MCF 10A (cell line): ENCODE measurements around the gene ARSI. TPM values are rescaled to one million over a fixed set of nuclear protein-coding genes. Genes with fewer than 3 reads are reported as not detected.

ENCODE experiments used
- BruUV-seq: library from RNA; stranded (reverse); fragments of 400-500 nt; replicated peaks from 2 replicates; lab custom pipeline; 2021; lab: Mats Ljungman, UMichigan
- CTCF ChIA-PET: fragments of 300-600 bp; sonication (Branson Sonifier 250); formaldehyde crosslinking; extraction: SDS; loops from one replicate; lab custom pipeline; 2021; ENCODE audit warnings: antibody characterized with exemption, inconsistent platforms; lab: Yijun Ruan, JAX
- POLR2A ChIA-PET: fragments of 300-600, 350-650 bp; sonication (Branson Sonifier 250); formaldehyde crosslinking; extraction: SDS; loops from one replicate; lab custom pipeline; 2020; ENCODE audit warnings: antibody characterized with exemption, inconsistent platforms; lab: Yijun Ruan, JAX
- DNase-seq: peaks from one replicate; pipeline ENCODE4 v3.0.0-alpha.2; 2018; ENCODE audit not compliant: unreplicated experiment
- H3K27ac Mint-ChIP-seq: one replicate; pipeline ENCODE4 v1.8.0; 2022; ENCODE audit warnings: mild to moderate bottlenecking, low read depth, mixed read lengths; ENCODE audit not compliant: unreplicated experiment
- H3K27me3 Mint-ChIP-seq: one replicate; pipeline ENCODE4 v1.8.0; 2022; ENCODE audit warnings: mixed read lengths; ENCODE audit not compliant: insufficient read depth, unreplicated experiment
- H3K36me3 Mint-ChIP-seq: one replicate; pipeline ENCODE4 v1.8.0; 2022; ENCODE audit warnings: mild to moderate bottlenecking, moderate library complexity, mixed read lengths; ENCODE audit not compliant: insufficient read depth, unreplicated experiment
- H3K4me1 Mint-ChIP-seq: one replicate; pipeline ENCODE4 v1.8.0; 2022; ENCODE audit warnings: mixed read lengths; ENCODE audit not compliant: insufficient read depth, unreplicated experiment
- H3K4me3 Mint-ChIP-seq: one replicate; pipeline ENCODE4 v1.8.0; 2022; ENCODE audit warnings: mild to moderate bottlenecking, moderate library complexity, mixed read lengths; ENCODE audit not compliant: unreplicated experiment
- H3K9me3 Mint-ChIP-seq: one replicate; pipeline ENCODE4 v1.8.0; 2022; ENCODE audit warnings: mixed read lengths; ENCODE audit not compliant: unreplicated experiment
- intact Hi-C: fragments of 100-400 bp; cut with micrococcal nuclease; formaldehyde crosslinking; loops from 2 replicates; pipeline ENCODE4 v1.14.1; 2022
- total RNA-seq: library from RNA; stranded (reverse); gene quantifications from 2 replicates; pipeline ENCODE4 v1.2.3, GENCODE V29; 2022
- TF ChIP-seq, protein P1 (sequence below): fragments of 200-600 bp; IDR thresholded peaks from one replicate; pipeline ENCODE4 v1.8.0; 2022; ENCODE audit warnings: antibody characterized with exemption, mild to moderate bottlenecking; ENCODE audit not compliant: unreplicated experiment

The ARSI gene
- total RNA-seq, 1 experiment from 2014 or later, result 0.19 TPM

- POLR2A ChIA-PET, result interaction anchor here (0.8 to 3.4 kb wide), 11 partner anchors 11 to 757 kb away, joined by 3 to 61 read pairs (median 7); partner anchors contain the start of gene ARSI
- Mint-ChIP-seq H3K9me3 (no peaks in the 10 kb centered on the region), H3K4me3 (peak overlapping the region; percentile 0), H3K27ac (peak overlapping the region; percentile 73), H3K36me3 (no peaks in the 10 kb centered on the region), H3K27me3 (no peaks in the 10 kb centered on the region), H3K4me1 (peaks cover 49% of the 10 kb centered on the region)
- intact Hi-C loops, result no loop called here
- no TSS peak for BruUV-seq
- CTCF ChIA-PET, result interaction anchor here (1.0 to 3.4 kb wide), 8 partner anchors 9 to 46 kb away, joined by 3 to 52 read pairs (median 9); no protein-coding TSS in a partner anchor
- DNase-seq, result peak; percentile 77
- TF ChIP-seq, protein P1, sequence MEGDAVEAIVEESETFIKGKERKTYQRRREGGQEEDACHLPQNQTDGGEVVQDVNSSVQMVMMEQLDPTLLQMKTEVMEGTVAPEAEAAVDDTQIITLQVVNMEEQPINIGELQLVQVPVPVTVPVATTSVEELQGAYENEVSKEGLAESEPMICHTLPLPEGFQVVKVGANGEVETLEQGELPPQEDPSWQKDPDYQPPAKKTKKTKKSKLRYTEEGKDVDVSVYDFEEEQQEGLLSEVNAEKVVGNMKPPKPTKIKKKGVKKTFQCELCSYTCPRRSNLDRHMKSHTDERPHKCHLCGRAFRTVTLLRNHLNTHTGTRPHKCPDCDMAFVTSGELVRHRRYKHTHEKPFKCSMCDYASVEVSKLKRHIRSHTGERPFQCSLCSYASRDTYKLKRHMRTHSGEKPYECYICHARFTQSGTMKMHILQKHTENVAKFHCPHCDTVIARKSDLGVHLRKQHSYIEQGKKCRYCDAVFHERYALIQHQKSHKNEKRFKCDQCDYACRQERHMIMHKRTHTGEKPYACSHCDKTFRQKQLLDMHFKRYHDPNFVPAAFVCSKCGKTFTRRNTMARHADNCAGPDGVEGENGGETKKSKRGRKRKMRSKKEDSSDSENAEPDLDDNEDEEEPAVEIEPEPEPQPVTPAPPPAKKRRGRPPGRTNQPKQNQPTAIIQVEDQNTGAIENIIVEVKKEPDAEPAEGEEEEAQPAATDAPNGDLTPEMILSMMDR, result no peak
Measured at GRCh38 chr5:150318613-150319483, 16.1 kb upstream of the ARSI start.

DNA sequence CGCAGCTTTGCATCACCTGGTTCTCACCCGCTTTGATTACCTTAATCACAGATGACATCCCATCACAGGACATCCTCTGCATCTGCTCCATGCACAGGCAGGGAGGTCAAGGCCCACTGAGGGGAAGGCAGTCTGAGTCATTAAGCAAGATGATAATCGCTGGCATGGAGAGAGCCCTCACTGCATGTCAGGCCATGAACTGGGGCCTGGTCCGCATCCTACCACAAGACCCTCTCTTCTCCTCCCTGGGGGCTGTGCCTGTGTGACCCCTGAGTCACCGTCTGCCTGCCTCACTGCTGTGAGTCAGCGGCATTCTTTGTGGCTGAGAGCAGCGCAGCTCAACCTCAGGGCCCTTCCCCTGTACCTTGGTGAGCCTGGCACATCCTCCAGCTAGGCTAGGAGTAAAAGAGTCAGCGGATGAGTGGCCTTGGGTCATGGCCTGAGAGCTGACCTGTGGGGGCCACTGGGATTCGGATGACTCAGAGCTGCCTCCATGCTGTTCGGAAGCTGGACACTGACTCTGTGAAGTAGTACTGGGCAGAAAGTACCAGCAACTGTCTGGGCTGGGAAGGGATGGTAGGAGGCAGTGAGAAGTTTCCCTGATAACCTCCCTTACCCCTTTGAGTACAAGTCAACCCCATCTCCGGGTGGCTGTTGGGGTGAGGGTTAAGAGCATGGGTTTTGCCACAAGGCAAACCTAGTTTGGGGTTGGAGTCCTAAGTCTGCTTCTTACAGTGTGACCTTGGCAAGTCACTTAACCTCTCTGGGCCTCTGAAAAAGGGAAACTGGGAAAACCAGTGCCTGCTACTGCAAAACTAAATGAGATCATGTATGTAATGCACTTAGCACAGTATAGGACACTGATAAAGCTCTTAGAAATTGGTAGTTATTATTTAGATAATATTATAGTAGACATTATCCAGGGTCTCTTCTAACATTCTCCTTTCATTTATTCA is 14.6 kb upstream of the ARSI start:
- TF ChIP-seq, protein P1, result no peak
- ChIA-PET POLR2A (interaction anchor here (0.8 to 2.7 kb wide), 7 partner anchors 9 to 51 kb away, joined by 3 to 37 read pairs (median 8); partner anchors contain the start of gene ARSI), CTCF (interaction anchor here (0.6 to 1.9 kb wide), 9 partner anchors 17 to 482 kb away, joined by 3 to 5 read pairs (median 4); no protein-coding TSS in a partner anchor)
- intact Hi-C loops, result loop anchor here (1.0 to 2.0 kb wide), 2 partner anchors 19 to 33 kb away; no protein-coding TSS in a partner anchor
- Mint-ChIP-seq H3K36me3 (no peaks in the 10 kb centered on the region), H3K9me3 (no peaks in the 10 kb centered on the region), H3K4me1 (peaks cover 49% of the 10 kb centered on the region), H3K4me3 (no peak overlapping the region), H3K27me3 (no peaks in the 10 kb centered on the region), H3K27ac (peak overlapping the region; percentile 73)
- DNase-seq, result peak; percentile 93
- BruUV-seq, result no TSS peak

- Mint-ChIP-seq H3K9me3 (no peaks in the 10 kb centered on the region), H3K36me3 (no peaks in the 10 kb centered on the region), H3K27ac (no peak overlapping the region), H3K4me3 (no peak overlapping the region), H3K4me1 (peaks cover 39% of the 10 kb centered on the region), H3K27me3 (no peaks in the 10 kb centered on the region)
- TF ChIP-seq, protein P1, result no peak
- DNase-seq, result no peak
- no TSS peak for BruUV-seq
- CTCF ChIA-PET, result interaction anchor here (0.6 to 1.9 kb wide), 5 partner anchors 18 to 198 kb away, joined by 3 to 5 read pairs (median 4); no protein-coding TSS in a partner anchor
- intact Hi-C loops, result loop anchor here (2.0 kb wide), 1 partner anchor 18 kb away; no protein-coding TSS in a partner anchor
- POLR2A ChIA-PET, result interaction anchor here (0.8 to 2.7 kb wide), 8 partner anchors 8 to 50 kb away, joined by 3 to 37 read pairs (median 8); partner anchors contain the start of gene ARSI
Measured at GRCh38 chr5:150316320-150316719, 13.6 kb upstream of the ARSI start.
